ENCODE data around the gene OR10AD1. TPM values are rescaled to one million over a fixed set of nuclear protein-coding genes. Genes with fewer than 3 reads are reported as not detected.

OR10AD1 gene
- total and polyA plus RNA-seq, 10 of the 15 experiments (the other 5 are each of a cell fraction or from before 2014, with no cell fraction given) = 0.04 to 0.12 TPM; not detected in 8

- ChIA-PET RAD21 (ENCODE audit: unreplicated experiment) (interaction anchor here (0.6 to 2.2 kb wide), 5 partner anchors 8 to 326 kb away, joined by 3 to 7 read pairs (median 6); partner anchors contain the start of genes PFKM and TMEM106C), POLR2A (interaction anchor here (0.6 kb wide), 1 partner anchor 12 kb away, joined by 3 read pairs; no protein-coding TSS in a partner anchor), CTCF (interaction anchor here (0.6 to 4.8 kb wide), 33 partner anchors 9 to 461 kb away, joined by 3 to 38 read pairs (median 4); partner anchors contain the start of genes TMEM106C and VDR), SMC1A (ENCODE audit: uncharacterized antibody, unreplicated experiment) (interaction anchor here (0.6 to 2.6 kb wide), 9 partner anchors 9 to 453 kb away, joined by 3 to 7 read pairs (median 3); partner anchors contain the start of gene TMEM106C)
- no peak for ATAC-seq
- Histone ChIP-seq H3K79me2 (ENCODE audit: control insufficient read depth, insufficient read depth, low read length) (no peaks in the 10 kb centered on the region), H3K27me3 (replicated peaks in 1 of 2; ENCODE audit: control insufficient read depth in 2 of 2, insufficient read depth in 2 of 2, low read length in 1 of 2) (peaks cover 0 to 2% of the 10 kb centered on the region in 2 experiments; a peak in 1 of 4 replicates), H3K27ac (ENCODE audit: control insufficient read depth, insufficient read depth) (no peak overlapping the region), H4K20me1 (ENCODE audit: control insufficient read depth, insufficient read depth) (no peaks in the 10 kb centered on the region), H3K4me1 (ENCODE audit: control insufficient read depth, insufficient read depth, low read length) (peaks cover 4% of the 10 kb centered on the region; the same call in 1 of the 2 replicates), H3K36me3 (ENCODE audit: control insufficient read depth in 2 of 2, insufficient read depth in 2 of 2, low read length in 1 of 2) (no peaks in the 10 kb centered on the region), H2AFZ (ENCODE audit: control insufficient read depth, low read depth, low read length) (no peak overlapping the region), H3K4me2 (ENCODE audit: control insufficient read depth, insufficient read depth) (no peak overlapping the region), H3K9ac (ENCODE audit: control insufficient read depth, insufficient read depth, low read length) (no peak overlapping the region), H3K4me3 (no peak overlapping the region), H3K9me3 (replicated peaks; ENCODE audit: control insufficient read depth, insufficient read depth, low read length) (no peaks in the 10 kb centered on the region)
- no peak for FAIRE-seq
- intact Hi-C loops (cut with micrococcal nuclease; ENCODE audit: unreplicated experiment) = loop anchor here (2.0 kb wide), 2 partner anchors 80 to 202 kb away; partner anchors contain the start of gene TMEM106C
- in situ Hi-C loops (cut with MboI) = loop anchor here (5.0 kb wide), 1 partner anchor 197 kb away; no protein-coding TSS in a partner anchor
- DNase-seq (ENCODE audit: low read depth, low spot score) = no peak
- no TSS peak for BruUV-seq (replicated peaks)
- WGBS (ENCODE audit: insufficient coverage, insufficient replicate concordance, low lambda C conversion rate, missing lambda C conversion rate) = 56% methylated on average over 2 of the region's 2 CpGs
- TF ChIP-seq BMI1 (IDR thresholded peaks at IDR 0.05; ENCODE audit: borderline replicate concordance) = no peak
- no peak for TF ChIP-seq POLR2AphosphoS2 (IDR thresholded peaks at IDR 0.05; ENCODE audit: low read depth, low read length)
- TF ChIP-seq SREBF1 (IDR thresholded peaks at IDR 0.05; ENCODE audit: low read length) = no peak
- TF ChIP-seq MEF2B (IDR thresholded peaks at IDR 0.05; ENCODE audit: partially characterized antibody, poor library complexity, severe bottlenecking) = no peak
- no peak for TF ChIP-seq RUNX3 (IDR thresholded peaks at IDR 0.05; ENCODE audit: low read length)
- no peak for TF ChIP-seq USF2 (IDR thresholded peaks at IDR 0.05; ENCODE audit: borderline replicate concordance, low read depth, low read length)
- TF ChIP-seq KLF5 (IDR thresholded peaks at IDR 0.05; ENCODE audit: partially characterized antibody) = no peak
- TF ChIP-seq CHD4 (IDR thresholded peaks at IDR 0.05) = no peak
- no peak for TF ChIP-seq ZNF384 (IDR thresholded peaks at IDR 0.05; ENCODE audit: borderline replicate concordance, low read depth, low read length)
- TF ChIP-seq WRNIP1 (IDR thresholded peaks at IDR 0.05; ENCODE audit: borderline replicate concordance, low read depth, low read length) = no peak
- no peak for TF ChIP-seq ZBTB11 (CRISPR knock-in tag; IDR thresholded peaks at IDR 0.05)
- TF ChIP-seq CBX3 (IDR thresholded peaks at IDR 0.05; ENCODE audit: borderline replicate concordance, low read depth) = no peak
These were observed 38.6 kb downstream of the OR10AD1 start for GRCh38 chr12:48164451-48164850.
